ENCODE results near the gene TRAF7. TPM values are rescaled to one million over a fixed set of nuclear protein-coding genes. Genes with fewer than 3 reads are reported as not detected.
A peak's percentile ranks its signal among the peaks of the same experiment; 100 is the strongest.

Gene TRAF7
- total and polyA plus RNA-seq, 2 of the 13 experiments (the other 11 are each of a cell fraction or from before 2014, with no cell fraction given) = 47.9 to 65.6 TPM

- 0 out of 2 replicates have a peak, but pooled peaks have one; percentile 26 for TF ChIP-seq MLXIP (CRISPR knock-in tag; IDR thresholded peaks at IDR 0.05; ENCODE audit: borderline replicate concordance)
- peak; percentile 37; the same call in 1 of the 2 replicates for TF ChIP-seq ZNF724P (CRISPR knock-in tag; IDR thresholded peaks at IDR 0.05; ENCODE audit: borderline replicate concordance)
- TF ChIP-seq ZNF510 (CRISPR knock-in tag; IDR thresholded peaks at IDR 0.05; ENCODE audit: low read depth) = no peak; the same call in 1 of the 2 replicates
- peak; percentile 92 for TF ChIP-seq RBFOX2 (IDR thresholded peaks at IDR 0.05; ENCODE audit: low read depth, low read length)
- 0 out of 2 replicates have a peak, but pooled peaks have one; percentile 51 for TF ChIP-seq TP53 (CRISPR knock-in tag; conservative IDR thresholded peaks at IDR 0.05)
- TF ChIP-seq SP4 (CRISPR knock-in tag; IDR thresholded peaks at IDR 0.05) = peak; percentile 97
- TF ChIP-seq CBX5 (CRISPR knock-in tag; IDR thresholded peaks at IDR 0.05; ENCODE audit: borderline replicate concordance) = peak; percentile 57; the same call in 1 of the 2 replicates
- peak; percentile 36; the same call in 1 of the 2 replicates for TF ChIP-seq NR2F2 (IDR thresholded peaks at IDR 0.05; ENCODE audit: borderline replicate concordance, low read depth)
- TF ChIP-seq HNF4G (IDR thresholded peaks at IDR 0.05; ENCODE audit: borderline replicate concordance, low read depth, low read length) = peak; percentile 13; the same call in 1 of the 2 replicates
- TF ChIP-seq HNF4G (CRISPR knock-in tag; IDR thresholded peaks at IDR 0.05; ENCODE audit: borderline replicate concordance, low read depth) = no peak; the same call in 1 of the 2 replicates
- TF ChIP-seq GTF3A (CRISPR knock-in tag; conservative IDR thresholded peaks at IDR 0.05) = 0 out of 2 replicates have a peak, but pooled peaks have one; percentile 57
- no peak for TF ChIP-seq MBD4 (IDR thresholded peaks at IDR 0.05; ENCODE audit: borderline replicate concordance, low read length)
- TF ChIP-seq FOSL2 (CRISPR knock-in tag; IDR thresholded peaks at IDR 0.05) = peak; percentile 55
- no peak for TF ChIP-seq NFIB (CRISPR knock-in tag; IDR thresholded peaks at IDR 0.05; ENCODE audit: borderline replicate concordance)
- TF ChIP-seq ZGPAT (CRISPR knock-in tag; IDR thresholded peaks at IDR 0.05) = peak; percentile 86; the same call in 1 of the 2 replicates
- TF ChIP-seq RERE (CRISPR knock-in tag; IDR thresholded peaks at IDR 0.05; ENCODE audit: low read depth) = 0 out of 2 replicates have a peak, but pooled peaks have one; percentile 24
- TF ChIP-seq HNRNPL (IDR thresholded peaks at IDR 0.05; ENCODE audit: low read depth, low read length) = no peak
- no peak for TF ChIP-seq ZNF780A (CRISPR knock-in tag; IDR thresholded peaks at IDR 0.05)
- TF ChIP-seq POLR2AphosphoS2 (IDR thresholded peaks at IDR 0.05; ENCODE audit: low read depth, low read length) = no peak
Measured at GRCh38 chr16:2223221-2223941, 67.8 kb downstream of the TRAF7 start, which contains the start of gene E4F1 (continued).
